Neural cell (in vitro differentiated cells): Measurements from ENCODE around the gene PDIA2. TPM values are rescaled to one million over a fixed set of nuclear protein-coding genes. Genes with fewer than 3 reads are reported as not detected.

Experiments
- H2AFZ ChIP-seq: fragments of 200-600, 300-800 bp; sonication (generic), shearing (Covaris generic); 2 replicates; pipeline ENCODE4 v1.6.0; 2014; ENCODE audit warnings: low read depth, mild to moderate bottlenecking, antibody characterized with exemption, low read length, moderate library complexity
- H3F3A ChIP-seq: fragments of 200-600 bp; shearing (Covaris generic); 2 replicates; pipeline ENCODE4 v1.6.1; 2016; ENCODE audit warnings: mild to moderate bottlenecking, moderate library complexity, mixed read lengths, antibody characterized with exemption, low read length; ENCODE audit not compliant: insufficient read depth, poor library complexity, severe bottlenecking
- H3K27ac ChIP-seq: fragments of 200-600, 300-800 bp; sonication (generic), shearing (Covaris generic); 2 replicates; pipeline ENCODE4 v1.5.1; 2014; ENCODE audit warnings: mild to moderate bottlenecking, low read length, moderate library complexity
- H3K27me3 ChIP-seq: fragments of 300-800, 200-600 bp; sonication (generic), shearing (Covaris generic); 2 replicates; pipeline ENCODE4 v1.6.0; 2014; ENCODE audit warnings: mild to moderate bottlenecking, low read depth, low read length, moderate library complexity; ENCODE audit not compliant: insufficient read depth
- H3K36me3 ChIP-seq: fragments of 300-800, 200-600 bp; sonication (generic), shearing (Covaris generic); 2 replicates; pipeline ENCODE4 v1.5.1; 2014; ENCODE audit warnings: mild to moderate bottlenecking, antibody characterized with exemption, low read length, moderate library complexity; ENCODE audit not compliant: insufficient read depth
- H3K4me2 ChIP-seq: fragments of 300-800, 200-600 bp; sonication (generic), shearing (Covaris generic); 2 replicates; pipeline ENCODE4 v1.6.0; 2014; ENCODE audit warnings: mild to moderate bottlenecking, low read length
- H3K4me3 ChIP-seq: fragments of 300-800, 200-600 bp; sonication (generic), shearing (Covaris generic); 2 replicates; pipeline ENCODE4 v1.5.1; 2014; ENCODE audit warnings: mild to moderate bottlenecking, low read length, moderate library complexity
- H3K79me2 ChIP-seq: fragments of 200-600 bp; shearing (Covaris generic); replicated peaks from 2 replicates; pipeline ENCODE4 v1.6.0; 2014; ENCODE audit warnings: mild to moderate bottlenecking, low read length, moderate library complexity; ENCODE audit not compliant: insufficient read depth
- H3K9ac ChIP-seq: fragments of 300-800, 200-600 bp; sonication (generic), shearing (Covaris generic); 2 replicates; pipeline ENCODE4 v1.6.1; 2016; ENCODE audit warnings: mild to moderate bottlenecking, low read length, mixed read lengths
- H3K9me2 ChIP-seq: fragments of 200-600 bp; shearing (Covaris generic); 2 replicates; pipeline ENCODE4 v1.6.1; 2016; ENCODE audit warnings: mild to moderate bottlenecking, low read length, mixed read lengths; ENCODE audit not compliant: insufficient read depth
- H3K9me3 ChIP-seq: fragments of 200-600, 300-800 bp; sonication (generic), shearing (Covaris generic); 2 replicates; pipeline ENCODE4 v1.6.1; 2016; ENCODE audit warnings: mild to moderate bottlenecking, mixed run types, low read length, moderate library complexity, mixed read lengths
- H4K20me1 ChIP-seq: fragments of 200-600 bp; shearing (Covaris generic); 2 replicates; pipeline ENCODE4 v1.6.1; 2016; ENCODE audit warnings: mild to moderate bottlenecking, mixed run types; ENCODE audit not compliant: insufficient read depth
- CTCF ChIP-seq: fragments of 450-650 bp; IDR thresholded peaks from 2 replicates; pipeline ENCODE4 v1.5.1; 2014; ENCODE audit warnings: antibody characterized with exemption, mild to moderate bottlenecking, moderate library complexity; ENCODE audit not compliant: poor library complexity, severe bottlenecking
- EP300 ChIP-seq: fragments of 450-650 bp; conservative IDR thresholded peaks from 2 replicates; pipeline ENCODE4 v1.6.1; 2014; ENCODE audit warnings: antibody characterized with exemption, mild to moderate bottlenecking, moderate library complexity; ENCODE audit not compliant: poor library complexity, severe bottlenecking
- EZH2 ChIP-seq: fragments of 200-600, 300-800 bp; shearing (Covaris generic), sonication (generic); IDR thresholded peaks from 2 replicates; pipeline ENCODE4 v1.6.1; 2014; ENCODE audit warnings: antibody characterized with exemption, low read length, borderline replicate concordance, mild to moderate bottlenecking; ENCODE audit not compliant: insufficient read depth, poor library complexity, severe bottlenecking
- MXI1 ChIP-seq: fragments of 450-650 bp; conservative IDR thresholded peaks from 2 replicates; pipeline ENCODE4 v1.6.1; 2014; ENCODE audit warnings: antibody characterized with exemption, mild to moderate bottlenecking; ENCODE audit not compliant: poor library complexity, severe bottlenecking
- POLR2AphosphoS5 ChIP-seq: IDR thresholded peaks from 2 replicates; pipeline ENCODE4 v1.6.1; 2012
- RAD21 ChIP-seq: fragments of 450-650 bp; conservative IDR thresholded peaks from 2 replicates; pipeline ENCODE4 v1.6.1; 2014; ENCODE audit warnings: antibody characterized with exemption, mild to moderate bottlenecking, moderate library complexity
- REST ChIP-seq: IDR thresholded peaks from 2 replicates; pipeline ENCODE4 v1.6.1; 2012; ENCODE audit warnings: borderline replicate concordance
- SMC3 ChIP-seq: fragments of 450-650 bp; conservative IDR thresholded peaks from 2 replicates; pipeline ENCODE4 v1.6.1; 2014; ENCODE audit warnings: antibody characterized with exemption, mild to moderate bottlenecking, moderate library complexity; ENCODE audit not compliant: poor library complexity
- TAF1 ChIP-seq: IDR thresholded peaks from 2 replicates; pipeline ENCODE4 v1.6.1; 2012; ENCODE audit warnings: low read depth
- polyA plus RNA-seq: library from polyadenylated mRNA; depleted of rRNA; stranded (reverse); fragments of >200 nt; gene quantifications from 2 replicates; pipeline ENCODE4 v1.2.3, GENCODE V29; 2014

PDIA2 gene
- polyA plus RNA-seq, 1 donor from 2014 or later = 109 TPM

DNA sequence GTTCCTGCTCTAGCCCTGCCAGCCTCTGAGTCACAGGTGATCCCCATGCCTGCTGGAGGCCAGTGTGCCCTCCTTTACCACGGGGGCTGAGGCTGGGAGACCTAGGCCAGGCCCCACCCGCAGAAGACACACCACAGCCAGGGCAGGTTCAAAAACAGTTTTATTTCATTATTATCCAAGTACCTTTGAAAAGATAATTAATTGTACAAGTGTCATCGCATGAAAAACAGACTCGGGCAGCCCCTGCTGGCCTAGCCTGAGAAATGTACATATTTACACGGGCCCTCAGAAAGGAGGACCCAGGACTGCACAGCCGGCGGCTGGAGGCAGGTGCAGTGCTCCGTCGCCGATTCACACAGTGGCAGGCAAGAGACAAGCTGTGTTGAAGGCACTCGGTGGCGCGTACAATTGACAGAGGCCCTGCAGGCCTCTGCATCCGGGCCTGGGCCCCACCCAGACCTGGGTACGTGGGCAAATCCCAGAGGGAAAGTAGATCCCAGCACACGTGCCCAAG, 4.4 kb downstream of the PDIA2 start:
- Histone ChIP-seq H3K9me3 (no peaks in the 10 kb centered on the region), H3K9me2 (no peaks in the 10 kb centered on the region), H3K79me2 (no peaks in the 10 kb centered on the region), H3K9ac (no peak overlapping the region), H3F3A (no peaks in the 10 kb centered on the region), H3K4me3 (no peak overlapping the region), H4K20me1 (no peaks in the 10 kb centered on the region), H2AFZ (no peak overlapping the region), H3K27me3 (no peaks in the 10 kb centered on the region), H3K27ac (no peak overlapping the region), H3K4me2 (no peak overlapping the region), H3K36me3 (peaks cover 4% of the 10 kb centered on the region)
- TF ChIP-seq RAD21 = no peak
- TF ChIP-seq EP300 = no peak
- TF ChIP-seq EZH2 = no peak
- no peak for TF ChIP-seq MXI1
- TF ChIP-seq CTCF = no peak
- no peak for TF ChIP-seq SMC3
- no peak for TF ChIP-seq POLR2AphosphoS5
- no peak for TF ChIP-seq REST
- no peak for TF ChIP-seq TAF1

DNA sequence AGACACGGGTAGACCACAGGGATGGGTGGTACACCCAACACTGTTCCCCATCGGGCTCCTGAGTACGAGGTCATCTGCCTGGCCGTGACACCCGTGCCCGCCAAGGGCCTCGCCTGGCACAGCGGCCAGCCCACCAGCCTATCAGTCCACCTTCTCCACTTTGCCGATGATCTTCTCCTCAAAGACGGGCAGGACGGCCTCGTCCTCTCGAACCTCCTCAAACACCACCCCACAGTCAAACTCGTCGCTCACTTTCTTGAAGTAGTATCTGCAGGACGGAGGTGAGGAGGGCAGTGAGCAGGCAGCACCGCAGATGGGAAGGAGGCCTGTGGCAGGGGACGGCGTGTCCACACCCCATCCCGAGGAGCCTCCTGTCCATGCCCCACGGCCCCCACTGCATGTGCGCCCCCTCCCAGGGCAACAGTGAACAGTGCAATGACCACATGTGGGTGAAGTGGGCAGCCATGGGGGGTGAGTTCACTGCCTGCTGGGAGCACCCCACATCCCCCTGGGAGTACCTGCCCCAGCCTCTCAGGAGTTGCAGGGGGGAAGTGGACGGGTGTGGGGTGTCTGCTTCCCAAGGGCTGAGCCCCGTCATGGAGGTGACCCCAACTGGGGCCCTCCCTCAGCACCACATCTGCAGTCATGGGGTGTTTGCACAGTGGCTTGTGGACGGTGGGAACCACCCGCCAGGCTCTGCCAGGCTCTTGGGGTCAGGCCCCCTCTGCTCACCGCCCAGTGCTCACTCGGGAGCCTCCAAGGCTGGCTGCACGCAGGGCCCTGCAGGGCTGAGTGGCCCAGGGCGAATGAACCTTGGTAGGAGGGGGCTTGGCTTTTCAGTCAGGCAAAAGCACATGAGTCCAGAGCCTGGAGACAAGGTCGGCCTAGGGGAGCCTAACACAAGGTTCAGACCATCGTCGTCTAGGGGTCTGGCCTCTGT, 5.3 kb downstream of the PDIA2 start:
- H3K27me3 ChIP-seq = no peaks in the 10 kb centered on the region

More for the DNA sequence above, 5.3 kb downstream of the PDIA2 start:
- Histone ChIP-seq H4K20me1 (no peaks in the 10 kb centered on the region), H3K9ac (no peak overlapping the region), H3K9me2 (no peaks in the 10 kb centered on the region), H3K36me3 (peaks cover 4% of the 10 kb centered on the region), H3K27ac (no peak overlapping the region), H3K4me3 (no peak overlapping the region), H2AFZ (no peak overlapping the region), H3K9me3 (no peaks in the 10 kb centered on the region), H3F3A (no peaks in the 10 kb centered on the region), H3K79me2 (no peaks in the 10 kb centered on the region), H3K4me2 (no peak overlapping the region)
- no peak for TF ChIP-seq MXI1
- no peak for TF ChIP-seq EP300
- TF ChIP-seq RAD21 = no peak
